Activated CD8-positive, alpha-beta T cell treated with anti-CD3 and anti-CD28 coated beads for 36 hours (primary cell): ENCODE results near the gene PAK6. TPM values are rescaled to one million over a fixed set of nuclear protein-coding genes. Genes with fewer than 3 reads are reported as not detected.

Experiments
- ATAC-seq: fragments of 200-7000 bp; cut with Tn5 transposase; one replicate; pipeline ENCODE4 v1.10.0; 2021; ENCODE audit warnings: mild to moderate bottlenecking, moderate library complexity
- CTCF ChIA-PET: fragments of 350-600 bp; sonication (Branson Sonifier 250); formaldehyde crosslinking; loops from one replicate; lab custom pipeline; 2021; ENCODE audit warnings: antibody characterized with exemption; lab: Charles Lee
- POLR2A ChIA-PET: fragments of 350-600 bp; sonication (Branson Sonifier 250); formaldehyde crosslinking; loops from one replicate; lab custom pipeline; 2021; ENCODE audit warnings: antibody characterized with exemption; lab: Charles Lee
- DNase-seq: peaks from one replicate; pipeline ENCODE4 v3.0.0-alpha.2; 2020
- H3K27ac Mint-ChIP-seq: one replicate; pipeline ENCODE4 v1.8.0; 2021; ENCODE audit warnings: mild to moderate bottlenecking, mixed read lengths
- H3K27me3 Mint-ChIP-seq: one replicate; pipeline ENCODE4 v1.8.0; 2021; ENCODE audit warnings: mixed read lengths
- H3K36me3 Mint-ChIP-seq: one replicate; pipeline ENCODE4 v1.8.0; 2021; ENCODE audit warnings: low read depth, mixed read lengths
- H3K4me1 Mint-ChIP-seq: one replicate; pipeline ENCODE4 v1.8.0; 2021; ENCODE audit warnings: low read depth, mixed read lengths
- H3K4me3 Mint-ChIP-seq: one replicate; pipeline ENCODE4 v1.8.0; 2021; ENCODE audit warnings: mild to moderate bottlenecking, moderate library complexity, mixed read lengths
- H3K9me3 Mint-ChIP-seq: one replicate; pipeline ENCODE4 v1.8.0; 2021; ENCODE audit warnings: mixed read lengths
- intact Hi-C: fragments of 100-400 bp; cut with micrococcal nuclease; formaldehyde crosslinking; loops from one replicate; pipeline ENCODE4 v1.10.0; 2022
- total RNA-seq, 2 experiments: library from RNA; stranded (reverse); gene quantifications; one replicate each; pipeline ENCODE4 v1.2.3, GENCODE V29; 2021
- TF ChIP-seq, protein P1 (sequence below): fragments of 200-600 bp; IDR thresholded peaks from one replicate; pipeline ENCODE4 v1.8.0; 2022; ENCODE audit warnings: antibody characterized with exemption, mild to moderate bottlenecking

The PAK6 gene
- total RNA-seq, 2 experiments from 2014 or later = 0.67 to 0.83 TPM

- peaks cover 26% of the 10 kb centered on the region for H3K36me3 Mint-ChIP-seq
- TF ChIP-seq, protein P1, sequence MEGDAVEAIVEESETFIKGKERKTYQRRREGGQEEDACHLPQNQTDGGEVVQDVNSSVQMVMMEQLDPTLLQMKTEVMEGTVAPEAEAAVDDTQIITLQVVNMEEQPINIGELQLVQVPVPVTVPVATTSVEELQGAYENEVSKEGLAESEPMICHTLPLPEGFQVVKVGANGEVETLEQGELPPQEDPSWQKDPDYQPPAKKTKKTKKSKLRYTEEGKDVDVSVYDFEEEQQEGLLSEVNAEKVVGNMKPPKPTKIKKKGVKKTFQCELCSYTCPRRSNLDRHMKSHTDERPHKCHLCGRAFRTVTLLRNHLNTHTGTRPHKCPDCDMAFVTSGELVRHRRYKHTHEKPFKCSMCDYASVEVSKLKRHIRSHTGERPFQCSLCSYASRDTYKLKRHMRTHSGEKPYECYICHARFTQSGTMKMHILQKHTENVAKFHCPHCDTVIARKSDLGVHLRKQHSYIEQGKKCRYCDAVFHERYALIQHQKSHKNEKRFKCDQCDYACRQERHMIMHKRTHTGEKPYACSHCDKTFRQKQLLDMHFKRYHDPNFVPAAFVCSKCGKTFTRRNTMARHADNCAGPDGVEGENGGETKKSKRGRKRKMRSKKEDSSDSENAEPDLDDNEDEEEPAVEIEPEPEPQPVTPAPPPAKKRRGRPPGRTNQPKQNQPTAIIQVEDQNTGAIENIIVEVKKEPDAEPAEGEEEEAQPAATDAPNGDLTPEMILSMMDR = no peak
- H3K4me1 Mint-ChIP-seq = no peaks in the 10 kb centered on the region
- DNase-seq (no peak), ATAC-seq (no peak)
- peak overlapping the region; percentile 30 for H3K27ac Mint-ChIP-seq
- peaks cover 1% of the 10 kb centered on the region for H3K9me3 Mint-ChIP-seq
- ChIA-PET POLR2A (interaction anchor here (1.3 to 2.6 kb wide), 2 partner anchors 9 to 11 kb away, joined by 4 to 9 read pairs; partner anchors contain the start of gene PLCB2), CTCF (interaction anchor here (0.6 to 1.3 kb wide), 5 partner anchors 11 to 41 kb away, joined by 3 to 6 read pairs (median 4); partner anchors contain the start of gene PLCB2)
- intact Hi-C loops = no loop called here
- H3K27me3 Mint-ChIP-seq = no peaks in the 10 kb centered on the region
- no peak overlapping the region for H3K4me3 Mint-ChIP-seq
Observed at GRCh38 chr15:40296561-40297230, 57.8 kb downstream of the PAK6 start.

- Mint-ChIP-seq H3K4me1 (no peaks in the 10 kb centered on the region), H3K4me3 (no peak overlapping the region), H3K9me3 (peaks cover 1% of the 10 kb centered on the region), H3K27ac (no peak overlapping the region), H3K27me3 (no peaks in the 10 kb centered on the region), H3K36me3 (peaks cover 30% of the 10 kb centered on the region)
- CTCF ChIA-PET = interaction anchor here (0.9 to 2.1 kb wide), 4 partner anchors 10 to 23 kb away, joined by 3 to 8 read pairs (median 6); partner anchors contain the start of gene PLCB2
- TF ChIP-seq, protein P1 = no peak
- DNase-seq (no peak), ATAC-seq (no peak)
- POLR2A ChIA-PET = interaction anchor here (2.6 kb wide), 1 partner anchor 11 kb away, joined by 9 read pairs; the partner anchor contains the start of gene PLCB2
- intact Hi-C loops = no loop called here
Observed at GRCh38 chr15:40297356-40297755, 58.5 kb downstream of the PAK6 start.

DNA sequence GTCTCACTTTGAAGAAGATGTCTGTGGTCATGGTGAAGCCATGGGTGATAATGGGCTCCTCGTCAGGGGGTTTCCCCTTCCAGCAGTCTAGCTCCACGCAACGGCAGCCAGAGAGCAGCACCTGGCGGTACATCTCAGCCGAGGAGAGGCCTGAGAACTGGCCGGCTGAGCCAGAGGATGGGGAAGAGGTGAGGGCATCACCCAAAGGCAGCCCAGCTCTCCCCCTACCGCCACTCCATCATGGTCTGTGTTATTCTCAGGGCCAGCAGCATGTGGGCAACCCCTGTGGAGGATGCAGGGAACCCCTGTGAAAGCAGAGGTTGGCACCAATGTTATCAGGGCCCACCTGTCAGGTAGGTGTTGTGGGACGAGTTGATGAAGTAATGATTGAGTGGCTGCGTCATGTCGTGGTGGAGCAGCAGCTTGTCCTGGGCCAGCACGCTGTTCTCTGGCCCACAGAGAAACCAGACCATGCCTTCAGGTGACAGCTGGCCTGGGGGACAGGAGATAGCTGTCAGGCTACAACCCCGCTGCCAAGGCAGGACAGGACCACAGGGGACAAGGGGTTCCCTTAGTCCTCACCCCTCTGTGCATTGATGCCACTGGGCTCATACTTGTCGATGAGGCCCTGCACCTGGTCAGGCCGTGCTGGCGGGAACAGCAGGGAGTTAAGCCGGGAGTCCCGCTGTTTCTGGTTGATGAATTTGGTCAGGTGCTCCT is 59.5 kb downstream of the PAK6 start:
- ChIA-PET POLR2A (interaction anchor here (2.6 kb wide), 1 partner anchor 10 kb away, joined by 9 read pairs; the partner anchor contains the start of gene PLCB2), CTCF (interaction anchor here (0.7 to 2.1 kb wide), 6 partner anchors 9 to 123 kb away, joined by 3 to 8 read pairs (median 4); no protein-coding TSS in a partner anchor)
- Mint-ChIP-seq H3K27ac (no peak overlapping the region), H3K4me3 (no peak overlapping the region), H3K36me3 (peaks cover 39% of the 10 kb centered on the region), H3K9me3 (peaks cover 1% of the 10 kb centered on the region), H3K27me3 (no peaks in the 10 kb centered on the region), H3K4me1 (no peaks in the 10 kb centered on the region)
- DNase-seq = no peak
- no peak for ATAC-seq
- TF ChIP-seq, protein P1 = no peak
- intact Hi-C loops = no loop called here

DNA sequence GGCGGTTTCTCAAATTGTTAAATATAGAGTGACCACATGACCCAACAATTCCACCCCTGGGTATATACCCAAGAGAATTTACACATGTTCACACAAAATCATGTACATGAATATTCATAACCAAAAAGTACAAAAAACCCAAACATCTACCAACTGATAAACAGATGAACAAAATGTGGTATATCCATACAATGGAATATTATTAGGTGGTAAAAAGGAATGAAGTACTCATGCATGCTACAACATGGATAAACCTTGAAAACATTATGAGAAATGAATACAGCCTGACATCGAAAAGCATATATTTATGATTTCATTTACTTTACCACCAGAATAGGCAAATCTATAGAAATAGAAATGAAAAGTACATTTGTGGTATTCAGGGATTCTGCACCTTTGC is 61.5 kb downstream of the PAK6 start:
- H3K36me3 Mint-ChIP-seq = peaks cover 42% of the 10 kb centered on the region
- ATAC-seq (no peak), DNase-seq (no peak)
- intact Hi-C loops = no loop called here
- ChIA-PET CTCF (interaction anchor here (1.4 to 23.8 kb wide), 3 partner anchors 10 to 27 kb away, joined by 3 to 595 read pairs (median 11); partner anchors contain the start of gene INAFM2), POLR2A (no interaction called here)
- H3K4me3 Mint-ChIP-seq = no peak overlapping the region
- H3K9me3 Mint-ChIP-seq = peaks cover 1% of the 10 kb centered on the region
- no peaks in the 10 kb centered on the region for H3K27me3 Mint-ChIP-seq
- TF ChIP-seq, protein P1 = no peak
- H3K27ac Mint-ChIP-seq = no peak overlapping the region
- H3K4me1 Mint-ChIP-seq = peaks cover 12% of the 10 kb centered on the region
